ENCODE results near the gene ATP5PB. TPM values are rescaled to one million over a fixed set of nuclear protein-coding genes. Genes with fewer than 3 reads are reported as not detected.

The ATP5PB gene, protein sequence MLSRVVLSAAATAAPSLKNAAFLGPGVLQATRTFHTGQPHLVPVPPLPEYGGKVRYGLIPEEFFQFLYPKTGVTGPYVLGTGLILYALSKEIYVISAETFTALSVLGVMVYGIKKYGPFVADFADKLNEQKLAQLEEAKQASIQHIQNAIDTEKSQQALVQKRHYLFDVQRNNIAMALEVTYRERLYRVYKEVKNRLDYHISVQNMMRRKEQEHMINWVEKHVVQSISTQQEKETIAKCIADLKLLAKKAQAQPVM
- 233 and 280 TPM in 2 replicates for total RNA-seq

GRCh38 chr1:111448918-111449702 is at the start of gene ATP5PB, which contains the start of gene WDR77:
Gene ATP5PB (plus strand): TSS chr1:111449464. CDS start chr1:111449542, 78 bp downstream.
Gene WDR77 (minus strand): TSS chr1:111449256. CDS start chr1:111449169, 87 bp downstream.

DNA sequence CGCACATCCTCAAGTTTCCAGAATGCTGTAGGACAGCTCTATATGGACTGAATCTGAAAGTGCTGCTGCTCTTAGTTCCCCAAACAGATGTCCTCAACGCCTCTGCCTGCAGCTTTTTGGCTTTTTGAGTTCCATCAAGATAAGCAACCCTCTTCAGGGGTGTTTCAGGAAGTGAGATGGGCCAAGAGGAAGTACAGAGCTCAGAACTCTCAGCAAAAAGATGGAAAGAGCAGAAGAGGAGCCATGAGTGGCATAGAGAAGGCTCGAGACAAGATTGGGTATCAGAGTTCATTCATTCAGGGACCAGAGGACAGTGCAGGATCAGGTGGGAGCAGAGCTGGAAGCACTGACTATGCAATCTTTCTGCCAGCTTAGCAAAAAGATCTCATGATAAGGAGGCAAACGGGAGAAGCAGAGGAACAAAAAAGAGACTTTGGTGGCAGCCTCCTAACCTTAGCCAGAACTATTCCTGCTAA is 54.4 kb downstream of the ATP5PB start, which contains the start of the genes ADORA3 and TMIGD3:
ADORA3 (minus strand) TSS at position 49 of the 476 bp plus-strand sequence. CDS start 279 bp downstream, outside the sequence.
TMIGD3 (minus strand) TSS at position 49 of the 476 bp plus-strand sequence. CDS start 279 bp downstream, outside the sequence.

Other genes with a start within 250 kb of the ATP5PB start
- 3.0 and 3.9 TPM in 2 replicates for gene DENND2D, start 248.8 kb upstream of the ATP5PB start, total RNA-seq
- gene CHI3L2, start 221.8 kb upstream of the ATP5PB start, total RNA-seq = 0.51 and 0.89 TPM in 2 replicates
- under 0.01 TPM in 1 of 2 replicates, not detected in the other for gene CHIA, start 158.6 kb upstream of the ATP5PB start, total RNA-seq
- gene OVGP1, start 21.7 kb upstream of the ATP5PB start, total RNA-seq = 0.59 and 0.88 TPM in 2 replicates
- 36.8 and 59.0 TPM in 2 replicates for gene WDR77, start 208 bp upstream of the ATP5PB start, total RNA-seq
- gene C1orf162, start 24.5 kb downstream of the ATP5PB start, total RNA-seq = 0.23 and 0.30 TPM in 2 replicates
- gene ADORA3, start 54.2 kb downstream of the ATP5PB start, total RNA-seq = not detected in 2 replicates
- gene TMIGD3, start 54.2 kb downstream of the ATP5PB start, total RNA-seq = not detected in 2 replicates
- gene RAP1A, start 170.3 kb downstream of the ATP5PB start, total RNA-seq = 25.8 and 37.7 TPM in 2 replicates